ENCODE data around the gene SPON1.
"Not testable (repeated sequence)": the region's sequence is repeated elsewhere in the genome, so short reads cannot be mapped to it uniquely, and the experiment has no call there.

- not testable (repeated sequence) for TF ChIP-seq EZH2 (IDR thresholded peaks at IDR 0.05; ENCODE audit: insufficient read depth, poor library complexity, severe bottlenecking); EZH2phosphoT487 (IDR thresholded peaks at IDR 0.05; ENCODE audit: insufficient read depth, low read depth)
Observed at GRCh38 chr11:13937154-13937553, 25.4 kb upstream of the SPON1 start.

Data from GM23248 (cell line).